Neuronal stem cell (in vitro differentiated cells): ENCODE results near the gene SPATC1L.

Source experiments
- DNase-seq: peaks from one replicate; pipeline ENCODE4 v3.0.0-alpha.2; 2013; ENCODE audit warnings: low spot score
- H2AFZ ChIP-seq: one replicate; pipeline ENCODE4 v1.6.1; 2013; ENCODE audit warnings: mild to moderate bottlenecking, low read length, inconsistent platforms
- H2AK5ac ChIP-seq: 2 replicates; pipeline ENCODE4 v1.6.1; 2013; ENCODE audit warnings: low read depth, mild to moderate bottlenecking, inconsistent platforms, low read length, moderate library complexity, mixed read lengths
- H2BK120ac ChIP-seq: 2 replicates; pipeline ENCODE4 v1.6.1; 2013; ENCODE audit warnings: low read depth, mild to moderate bottlenecking, inconsistent platforms, low read length, moderate library complexity, mixed read lengths
- H2BK12ac ChIP-seq: one replicate; pipeline ENCODE4 v1.6.1; 2013; ENCODE audit warnings: low read length, inconsistent platforms
- H2BK15ac ChIP-seq: 2 replicates; pipeline ENCODE4 v1.6.1; 2013; ENCODE audit warnings: mild to moderate bottlenecking, low read length, inconsistent platforms, mixed read lengths
- H2BK5ac ChIP-seq: one replicate; pipeline ENCODE4 v1.6.1; 2013; ENCODE audit warnings: inconsistent platforms, mild to moderate bottlenecking, low read length, moderate library complexity
- H3K14ac ChIP-seq: one replicate; pipeline ENCODE4 v1.6.1; 2013; ENCODE audit warnings: low read length, inconsistent platforms
- H3K18ac ChIP-seq: 2 replicates; pipeline ENCODE4 v1.6.1; 2013; ENCODE audit warnings: low read length, inconsistent platforms
- H3K23ac ChIP-seq: 2 replicates; pipeline ENCODE4 v1.6.1; 2013; ENCODE audit warnings: low read depth, mild to moderate bottlenecking, mixed read lengths, low read length, inconsistent platforms; ENCODE audit not compliant: poor library complexity
- H3K27ac ChIP-seq: replicated peaks from 3 replicates; pipeline ENCODE4 v1.5.1; 2013; ENCODE audit warnings: low read length, inconsistent platforms
- H3K27me3 ChIP-seq, 3 experiments: 2 replicates each; pipeline ENCODE4 v1.6.1; 2013; ENCODE audit warnings: low read length in 3 of 3, mild to moderate bottlenecking in 2 of 3, inconsistent platforms in 1 of 3, low read depth in 1 of 3, mixed read lengths in 1 of 3, moderate library complexity in 1 of 3; ENCODE audit not compliant: control insufficient read depth in 3 of 3, insufficient read depth in 3 of 3
- H3K36me3 ChIP-seq, 2 donors: replicated peaks in 1 of 2; 2 replicates each; pipeline ENCODE4 v1.6.1; 2013; ENCODE audit warnings: low read length in 2 of 2; ENCODE audit not compliant: control insufficient read depth in 2 of 2, insufficient read depth in 2 of 2
- H3K4ac ChIP-seq: 2 replicates; pipeline ENCODE4 v1.6.1; 2013; ENCODE audit warnings: inconsistent platforms, mild to moderate bottlenecking, low read length, moderate library complexity
- H3K4me1 ChIP-seq, 2 donors: 1 replicate in 1 of 2; 2 replicates in 1 of 2; pipeline ENCODE4 v1.6.1; 2013; ENCODE audit warnings: low read length in 2 of 2, low read depth in 1 of 2; ENCODE audit not compliant: control insufficient read depth in 2 of 2, insufficient read depth in 1 of 2
- H3K4me2 ChIP-seq: one replicate; pipeline ENCODE4 v1.6.1; 2013; ENCODE audit warnings: mild to moderate bottlenecking, low read length, inconsistent platforms; ENCODE audit not compliant: insufficient read depth, poor library complexity, severe bottlenecking
- H3K4me3 ChIP-seq, 2 donors: 2 replicates each; pipeline ENCODE4 v1.5.1; 2013; ENCODE audit warnings: low read length in 2 of 2, mild to moderate bottlenecking in 2 of 2, inconsistent platforms in 1 of 2, moderate library complexity in 1 of 2
- H3K79me1 ChIP-seq: one replicate; pipeline ENCODE4 v1.6.1; 2013; ENCODE audit warnings: low read depth, mild to moderate bottlenecking, inconsistent platforms, low read length, moderate library complexity
- H3K9ac ChIP-seq: one replicate; pipeline ENCODE4 v1.6.1; 2013; ENCODE audit warnings: mild to moderate bottlenecking, low read depth, low read length, inconsistent platforms; ENCODE audit not compliant: poor library complexity
- H3K9me3 ChIP-seq, 2 donors: replicated peaks in 1 of 2; 2 replicates each; pipeline versions ENCODE3 to v1.6.1; 2013; ENCODE audit warnings: low read length in 2 of 2, mild to moderate bottlenecking in 2 of 2, inconsistent platforms in 1 of 2, low read depth in 1 of 2, mixed read lengths in 1 of 2, moderate library complexity in 1 of 2; ENCODE audit not compliant: control insufficient read depth in 2 of 2, insufficient read depth in 1 of 2
- H4K8ac ChIP-seq: one replicate; pipeline ENCODE4 v1.6.1; 2013; ENCODE audit warnings: low read depth, mild to moderate bottlenecking, inconsistent platforms, low read length, moderate library complexity
- H4K91ac ChIP-seq: one replicate; pipeline ENCODE4 v1.6.1; 2013; ENCODE audit warnings: low read length, low read depth, mild to moderate bottlenecking, inconsistent platforms; ENCODE audit not compliant: poor library complexity
- WGBS, 2 donors: extraction: QIAGEN DNeasy Blood & Tissue Kit; methylation state at CpG; one replicate each; pipeline ENCODE4 v1.1.7; 2013; ENCODE audit warnings: missing lambda C conversion rate in 2 of 2, mixed read lengths in 1 of 2; ENCODE audit not compliant: insufficient read length in 2 of 2, insufficient replicate concordance in 1 of 2; ENCODE audit errors: extremely low coverage in 2 of 2; 5-methylcytosine and 5-hydroxymethylcytosine counted together

Gene SPATC1L

GRCh38 chr21:46220847-46221246 is 36.6 kb upstream of the SPATC1L start:
- Histone ChIP-seq H3K4ac (no peak overlapping the region), H3K27ac (no peak overlapping the region), H2BK12ac (no peak overlapping the region), H3K23ac (no peak overlapping the region), H3K18ac (no peak overlapping the region), H3K79me1 (peaks cover 21% of the 10 kb centered on the region), H4K91ac (no peak overlapping the region), H2BK5ac (no peak overlapping the region), H3K9me3 (peaks cover 2 to 6% of the 10 kb centered on the region in 2 donors), H3K4me3 (no peak overlapping the region), H2BK15ac (no peak overlapping the region), H2BK120ac (no peak overlapping the region), H3K36me3 (peaks cover 52 to 84% of the 10 kb centered on the region in 2 donors), H2AK5ac (no peak overlapping the region), H3K14ac (no peak overlapping the region), H3K9ac (no peak overlapping the region), H4K8ac (no peak overlapping the region), H2AFZ (no peak overlapping the region), H3K4me2 (no peak overlapping the region), H3K27me3 (no peaks in the 10 kb centered on the region), H3K4me1 (peaks cover 4 to 6% of the 10 kb centered on the region in 2 donors)
- DNase-seq = no peak
- no CpG with 5 or more reads among the region's 8 CpGs for WGBS, 2 donors

DNA sequence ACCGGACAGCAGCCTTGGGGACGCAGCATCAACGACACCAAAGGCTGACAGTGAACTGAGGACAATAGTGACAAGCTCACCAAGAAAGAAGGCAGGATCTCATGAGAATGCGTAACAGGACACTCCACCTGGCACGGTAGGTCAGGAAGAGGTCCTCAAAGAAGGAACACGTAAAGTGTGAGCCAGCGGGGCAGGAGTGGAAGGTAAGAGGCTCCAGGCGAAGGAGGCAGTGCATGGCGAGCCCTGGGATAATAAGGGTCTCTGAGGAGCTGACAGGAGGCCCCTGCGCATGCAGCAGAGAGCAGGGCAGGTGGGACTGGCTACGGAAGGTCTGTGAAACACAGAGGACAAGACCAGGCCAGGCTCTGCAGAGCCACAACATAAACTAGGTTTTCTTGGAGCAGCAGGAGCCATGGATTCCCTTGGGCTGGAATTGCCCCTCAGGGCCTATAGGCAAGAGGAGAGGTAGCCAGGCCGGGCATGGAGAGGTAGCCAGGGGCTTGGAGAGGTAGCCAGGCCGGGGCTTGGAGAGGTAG is 36.1 kb upstream of the SPATC1L start:
- no peak overlapping the region for H3K4me3 ChIP-seq
- H2AK5ac ChIP-seq = no peak overlapping the region
- DNase-seq = no peak
- peak overlapping the region; percentile 3 for H3K23ac ChIP-seq
- H3K14ac ChIP-seq = no peak overlapping the region
- peak overlapping the region; percentile 33 for H2BK5ac ChIP-seq
- no peak overlapping the region for H4K8ac ChIP-seq
- peaks cover 52 to 84% of the 10 kb centered on the region in 2 donors for H3K36me3 ChIP-seq
- no peak overlapping the region for H3K4ac ChIP-seq
- H3K27me3 ChIP-seq = no peaks in the 10 kb centered on the region
- peak overlapping the region; percentile 41 for H3K18ac ChIP-seq
- H3K4me2 ChIP-seq = no peak overlapping the region
- peaks cover 4 to 6% of the 10 kb centered on the region in 2 donors for H3K4me1 ChIP-seq
- WGBS, 2 donors = no CpG with 5 or more reads among the region's 13 CpGs
- H2BK12ac ChIP-seq = no peak overlapping the region
- H3K79me1 ChIP-seq = peaks cover 24% of the 10 kb centered on the region
- no peak overlapping the region for H3K27ac ChIP-seq
- no peak overlapping the region for H2BK120ac ChIP-seq
- H3K9me3 ChIP-seq = peaks cover 1 to 2% of the 10 kb centered on the region in 2 donors
- no peak overlapping the region for H2BK15ac ChIP-seq
- H4K91ac ChIP-seq = no peak overlapping the region
- H2AFZ ChIP-seq = no peak overlapping the region
- peak overlapping the region; percentile 44 for H3K9ac ChIP-seq

GRCh38 chr21:46219591-46220239 is 35.5 kb upstream of the SPATC1L start:
- Histone ChIP-seq H2BK120ac (no peak overlapping the region), H3K36me3 (peaks cover 52 to 86% of the 10 kb centered on the region in 2 donors), H3K4me1 (peaks cover 4% of the 10 kb centered on the region in 2 donors), H3K9me3 (peaks cover 0 to 2% of the 10 kb centered on the region in 2 donors), H4K8ac (no peak overlapping the region), H2BK15ac (no peak overlapping the region), H3K27ac (no peak overlapping the region), H2AFZ (no peak overlapping the region), H2AK5ac (no peak overlapping the region), H3K4me3 (no peak overlapping the region), H3K14ac (peak overlapping the region; percentile 21), H3K4me2 (no peak overlapping the region), H3K23ac (no peak overlapping the region), H4K91ac (no peak overlapping the region), H3K4ac (no peak overlapping the region), H3K18ac (no peak overlapping the region), H3K79me1 (peaks cover 24% of the 10 kb centered on the region), H3K9ac (peak overlapping the region; percentile 44), H2BK5ac (peak overlapping the region; percentile 33), H3K27me3 (no peaks in the 10 kb centered on the region), H2BK12ac (no peak overlapping the region)
- DNase-seq = no peak
- no CpG with 5 or more reads among the region's 13 CpGs for WGBS, 2 donors

DNA sequence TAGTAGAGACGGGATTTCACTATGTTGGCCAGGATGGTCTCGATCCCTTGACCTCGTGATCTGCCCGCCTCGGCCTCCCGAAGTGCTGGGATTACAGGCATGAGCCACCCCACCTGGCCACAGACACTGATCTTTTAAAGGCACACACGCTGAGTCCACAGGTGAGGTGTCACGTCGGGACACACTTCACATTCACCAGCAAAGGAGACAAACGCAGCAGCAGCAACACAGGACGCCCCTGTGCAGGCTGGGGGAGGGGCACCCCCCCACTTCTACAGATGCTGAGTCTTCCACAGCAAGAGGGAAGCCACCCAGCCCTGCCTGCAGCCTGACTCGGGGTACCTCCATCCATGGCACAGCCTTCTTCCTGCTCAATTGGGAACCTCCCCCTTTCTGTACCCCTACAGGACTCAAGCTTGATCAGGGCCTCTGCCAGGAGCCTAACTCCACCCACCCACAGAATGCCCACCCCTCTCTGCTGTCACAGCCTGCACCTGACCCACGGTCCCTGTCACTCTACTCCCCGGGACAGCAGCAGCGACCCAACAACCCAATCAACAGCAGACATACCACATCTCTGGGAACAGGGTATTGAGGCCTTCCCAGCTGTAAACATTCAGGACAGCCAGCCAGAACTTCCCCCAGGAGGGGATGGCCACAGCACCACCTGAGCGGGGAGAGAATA is 34.8 kb upstream of the SPATC1L start:
- Histone ChIP-seq H2BK5ac (peak overlapping the region; percentile 33), H3K79me1 (peaks cover 24% of the 10 kb centered on the region), H2AK5ac (no peak overlapping the region), H3K23ac (no peak overlapping the region), H3K9me3 (peaks cover 0 to 2% of the 10 kb centered on the region in 2 donors), H2BK15ac (no peak overlapping the region), H3K4me1 (no peaks in the 10 kb centered on the region), H3K9ac (no peak overlapping the region), H3K14ac (no peak overlapping the region), H3K27ac (no peak overlapping the region), H4K91ac (no peak overlapping the region), H2BK12ac (no peak overlapping the region), H2BK120ac (no peak overlapping the region), H3K4me2 (no peak overlapping the region), H4K8ac (no peak overlapping the region), H3K36me3 (peaks cover 55 to 88% of the 10 kb centered on the region in 2 donors), H3K27me3 (no peaks in the 10 kb centered on the region), H3K4me3 (no peak overlapping the region), H3K18ac (no peak overlapping the region), H2AFZ (no peak overlapping the region), H3K4ac (no peak overlapping the region)
- WGBS, 2 donors = no CpG with 5 or more reads among the region's 16 CpGs
- no peak for DNase-seq
